Ascending aorta (tissue), 2 donors: Measurements from ENCODE around the gene REEP2. TPM values are rescaled to one million over a fixed set of nuclear protein-coding genes. Genes with fewer than 3 reads are reported as not detected.

Experiments
- DNase-seq, 2 donors: peaks; one replicate each; pipeline ENCODE4 v3.0.0-alpha.2; 2019; ENCODE audit warnings: low spot score in 2 of 2
- H3K27ac ChIP-seq, 2 donors: fragments of 200-600 bp; sonication (generic); one replicate each; pipeline ENCODE4 v1.5.1; 2016 to 2017; ENCODE audit warnings: mild to moderate bottlenecking in 1 of 2
- H3K27me3 ChIP-seq: fragments of 200-600 bp; sonication (generic); one replicate; pipeline ENCODE4 v1.5.1; 2017
- H3K36me3 ChIP-seq, 2 donors: fragments of 200-600 bp; sonication (generic); one replicate each; pipeline ENCODE4 v1.5.1; 2016
- H3K4me1 ChIP-seq, 2 donors: fragments of 200-600 bp; sonication (generic); one replicate each; pipeline ENCODE4 v1.5.1; 2016 to 2017; ENCODE audit warnings: mild to moderate bottlenecking in 1 of 2
- H3K4me3 ChIP-seq, 2 donors: fragments of 200-600 bp; sonication (generic); one replicate each; pipeline ENCODE4 v1.5.1; 2016 to 2017; ENCODE audit warnings: mild to moderate bottlenecking in 1 of 2
- H3K9me3 ChIP-seq, 2 donors: fragments of 200-600 bp; sonication (generic); one replicate each; pipeline ENCODE4 v1.5.1; 2016
- CTCF ChIP-seq, 3 experiments: fragments of 200-600 bp in 2 of 3; fragments of 450-650 bp in 1 of 3; sonication (generic) in 2 of 3; IDR thresholded peaks; one replicate each; pipeline ENCODE4 v1.5.1; 2016 to 2019; ENCODE audit warnings: antibody characterized with exemption in 3 of 3, mild to moderate bottlenecking in 1 of 3, moderate library complexity in 1 of 3
- intact Hi-C: fragments of 100-400 bp; cut with DNase I; formaldehyde crosslinking; loops from one replicate; pipeline ENCODE4 v1.15.1; 2023
- total RNA-seq: library from RNA; depleted of rRNA; stranded (reverse); fragments of >200 nt; gene quantifications from one replicate; pipeline ENCODE4 v1.1.0, GENCODE V29; 2016

Gene REEP2
- total RNA-seq, 1 donor from 2014 or later: 3.5 TPM

GRCh38 chr5:138468966-138469539 lies 30.2 kb downstream of the REEP2 start:
- intact Hi-C loops: loop anchor here (10.0 kb wide), 1 partner anchor 106 kb away; the partner anchor contains the start of gene HSPA9
- DNase-seq: no peak
- no peak overlapping the region for H3K4me3 ChIP-seq
- H3K27ac ChIP-seq: peak overlapping the region in 1 of 2 donors; percentile 7
- no peak for TF ChIP-seq CTCF (IDR thresholded peaks at IDR 0.05)
- peaks cover 9 to 23% of the 10 kb centered on the region in 2 donors for H3K36me3 ChIP-seq
- no peaks in the 10 kb centered on the region for H3K9me3 ChIP-seq
- peaks cover 9 to 19% of the 10 kb centered on the region in 2 donors for H3K4me1 ChIP-seq
- H3K27me3 ChIP-seq: no peaks in the 10 kb centered on the region

GRCh38 chr5:138469540-138470321 lies 30.9 kb downstream of the REEP2 start:
- H3K4me3 ChIP-seq: no peak overlapping the region
- H3K4me1 ChIP-seq: peaks cover 9 to 19% of the 10 kb centered on the region in 2 donors
- H3K27ac ChIP-seq: peak overlapping the region in 1 of 2 donors; percentile 7
- no peaks in the 10 kb centered on the region for H3K9me3 ChIP-seq
- no peak for TF ChIP-seq CTCF (IDR thresholded peaks at IDR 0.05)
- peak in 1 of 2 donors; percentile 87 for DNase-seq
- intact Hi-C loops: loop anchor here (10.0 kb wide), 1 partner anchor 105 kb away; the partner anchor contains the start of gene HSPA9
- H3K36me3 ChIP-seq: peaks cover 9 to 23% of the 10 kb centered on the region in 2 donors
- no peaks in the 10 kb centered on the region for H3K27me3 ChIP-seq

GRCh38 chr5:138470322-138471051 lies 31.6 kb downstream of the REEP2 start:
- Histone ChIP-seq H3K27me3 (no peaks in the 10 kb centered on the region), H3K9me3 (no peaks in the 10 kb centered on the region), H3K27ac (peak overlapping the region in 1 of 2 donors; percentile 7), H3K4me3 (no peak overlapping the region), H3K36me3 (peaks cover 9 to 23% of the 10 kb centered on the region in 2 donors), H3K4me1 (peaks cover 9 to 19% of the 10 kb centered on the region in 2 donors)
- no peak for TF ChIP-seq CTCF (IDR thresholded peaks at IDR 0.05)
- intact Hi-C loops: no loop called here
- DNase-seq: peak in 1 of 2 donors; percentile 80

- DNase-seq: no peak
Observed at GRCh38 chr5:138471052-138471361, 32.1 kb downstream of the REEP2 start.

More at GRCh38 chr5:138471052-138471361, 32.1 kb downstream of the REEP2 start:
- Histone ChIP-seq H3K9me3 (no peaks in the 10 kb centered on the region), H3K4me3 (no peak overlapping the region), H3K4me1 (peaks cover 9 to 19% of the 10 kb centered on the region in 2 donors), H3K27me3 (no peaks in the 10 kb centered on the region), H3K27ac (peak overlapping the region in 1 of 2 donors; percentile 2), H3K36me3 (peaks cover 9 to 21% of the 10 kb centered on the region in 2 donors)
- intact Hi-C loops: no loop called here
- TF ChIP-seq CTCF (IDR thresholded peaks at IDR 0.05): no peak
